ENCODE data around the gene UCN2. TPM values are rescaled to one million over a fixed set of nuclear protein-coding genes. Genes with fewer than 3 reads are reported as not detected.

Gene UCN2
- total RNA-seq, 2 experiments from 2014 or later = not detected

DNA sequence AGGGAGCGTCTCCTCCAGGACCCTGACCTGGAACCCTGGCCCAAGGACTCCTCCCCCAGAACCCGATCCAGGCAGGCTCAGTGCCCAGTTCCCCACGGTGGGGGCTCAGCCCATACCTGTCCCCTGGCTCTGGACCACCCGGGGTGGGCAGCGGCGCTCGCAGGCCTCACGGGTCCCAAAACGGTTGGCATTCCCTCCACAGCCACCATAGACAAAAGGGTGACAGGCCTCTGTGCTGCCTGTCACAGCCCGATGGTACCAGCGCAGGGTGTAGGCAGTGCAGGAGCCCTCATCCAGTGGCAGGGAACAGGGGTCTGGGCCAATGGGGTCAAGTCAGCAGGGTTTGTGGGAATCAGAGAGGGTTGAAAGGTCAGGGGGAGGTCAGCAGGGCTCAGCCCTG lies 1.1 kb upstream of the UCN2 start:
- Mint-ChIP-seq H3K27me3 (no peaks in the 10 kb centered on the region), H3K9me3 (ENCODE audit: low read depth) (no peaks in the 10 kb centered on the region), H3K27ac (no peak overlapping the region), H3K4me1 (peaks cover 43% of the 10 kb centered on the region), H3K4me3 (no peak overlapping the region), H3K36me3 (no peaks in the 10 kb centered on the region)
- ATAC-seq (no peak), DNase-seq (no peak)
- CTCF ChIA-PET = no interaction called here

DNA sequence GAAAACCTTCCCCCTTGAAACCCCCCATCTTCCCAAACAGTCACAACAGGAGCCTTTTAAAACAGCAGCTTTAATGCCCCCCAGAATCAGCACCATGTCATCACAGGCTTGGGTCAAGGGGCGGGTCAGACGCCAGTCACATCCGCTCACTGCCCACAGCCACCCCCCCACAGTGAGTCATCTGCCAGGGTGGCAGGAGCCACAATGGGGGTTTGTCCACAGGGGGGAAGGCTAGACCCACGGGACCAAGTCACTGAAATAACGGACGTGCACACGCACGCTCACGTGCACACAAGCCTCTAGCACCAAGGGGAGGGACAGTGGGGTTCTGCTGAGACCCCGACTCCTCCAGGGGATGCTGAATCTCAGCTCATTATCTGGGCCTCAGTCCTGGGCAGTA lies 441 bp upstream of the UCN2 start:
- H3K9me3 Mint-ChIP-seq (ENCODE audit: low read depth) = no peaks in the 10 kb centered on the region
- peak; percentile 78 for DNase-seq
- H3K4me1 Mint-ChIP-seq = peaks cover 46% of the 10 kb centered on the region
- H3K4me3 Mint-ChIP-seq = no peak overlapping the region
- H3K27ac Mint-ChIP-seq = peak overlapping the region; percentile 54
- CTCF ChIA-PET = interaction anchor here (0.6 to 1.4 kb wide), 3 partner anchors 128 to 289 kb away, joined by 3 to 6 read pairs (median 4); no protein-coding TSS in a partner anchor
- no peaks in the 10 kb centered on the region for H3K27me3 Mint-ChIP-seq
- no peaks in the 10 kb centered on the region for H3K36me3 Mint-ChIP-seq
- ATAC-seq = peak; percentile 55

DNA sequence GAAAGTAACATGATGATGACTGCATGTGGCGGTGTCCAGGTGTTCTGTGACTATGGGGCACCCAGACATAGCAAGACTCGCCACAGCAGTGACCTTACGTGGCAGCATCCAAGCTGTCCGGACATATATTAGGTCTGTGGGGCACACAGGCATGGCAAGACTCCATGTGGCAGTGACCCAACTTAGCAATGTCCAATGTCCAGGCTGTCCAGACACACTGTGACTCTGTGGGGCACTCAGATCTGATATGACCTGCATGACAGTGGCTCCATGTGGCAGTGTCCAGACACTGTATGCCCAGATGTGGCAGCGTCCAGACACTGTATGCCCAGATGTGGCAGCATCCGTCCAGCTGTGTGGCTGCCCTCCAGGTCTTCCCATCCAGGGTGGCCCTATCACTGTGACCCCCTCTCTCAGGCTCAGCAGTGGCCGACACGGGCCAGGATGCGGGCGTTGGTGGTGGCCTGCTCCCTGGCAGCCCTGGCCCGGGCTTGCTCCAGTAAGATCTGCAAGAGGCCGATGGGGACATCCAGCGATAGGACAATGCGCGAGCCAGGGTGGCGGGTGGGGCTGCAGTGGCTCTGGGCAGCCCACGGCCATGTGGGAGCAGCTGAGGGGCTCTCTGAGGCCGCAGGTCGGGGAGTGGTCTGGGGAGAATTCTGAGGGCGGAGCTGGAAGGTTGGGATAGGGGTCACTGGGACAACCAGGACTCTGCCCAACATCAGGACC lies 1.1 kb downstream of the UCN2 start:
- DNase-seq (no peak), ATAC-seq (no peak)
- peaks cover 57% of the 10 kb centered on the region for H3K4me1 Mint-ChIP-seq
- H3K36me3 Mint-ChIP-seq = no peaks in the 10 kb centered on the region
- H3K27ac Mint-ChIP-seq = no peak overlapping the region
- CTCF ChIA-PET = interaction anchor here (2.5 kb wide), 1 partner anchor 14 kb away, joined by 7 read pairs; no protein-coding TSS in a partner anchor
- no peaks in the 10 kb centered on the region for H3K9me3 Mint-ChIP-seq (ENCODE audit: low read depth)
- no peak overlapping the region for H3K4me3 Mint-ChIP-seq
- no peaks in the 10 kb centered on the region for H3K27me3 Mint-ChIP-seq

DNA sequence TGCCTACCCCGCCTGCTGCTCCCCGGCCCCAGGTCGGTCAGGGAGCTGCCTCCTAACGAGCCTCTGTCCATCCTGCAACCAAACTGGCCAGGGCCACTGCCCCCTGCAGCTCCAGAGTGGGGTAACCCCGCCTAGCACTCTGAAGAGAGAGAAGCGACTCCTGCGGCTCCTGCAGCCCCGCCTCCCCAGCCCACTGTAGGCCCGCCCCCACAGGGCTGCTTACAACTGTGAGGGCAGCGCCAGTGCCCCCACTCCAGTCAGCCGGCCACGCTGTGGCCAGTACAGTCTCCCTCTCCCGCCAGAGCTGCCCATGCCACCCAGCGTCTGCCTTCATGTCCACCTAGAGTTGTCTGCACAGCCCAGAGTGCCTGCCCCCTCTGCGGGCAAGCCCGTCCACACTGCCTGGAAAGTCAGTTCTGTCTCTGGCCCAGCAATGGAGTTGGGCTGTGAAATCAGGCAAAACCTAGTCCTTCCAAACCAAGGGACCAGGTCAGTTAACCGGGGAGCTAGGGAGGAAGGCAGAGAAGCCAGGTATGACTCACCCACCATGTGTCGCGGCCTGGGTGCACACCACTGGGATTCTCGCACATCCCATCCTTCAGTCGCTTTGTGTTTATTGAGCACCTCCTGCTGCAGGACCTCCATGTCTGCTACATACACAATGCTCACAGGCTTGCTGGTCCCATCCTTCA lies 2.4 kb downstream of the UCN2 start:
- peaks cover 57% of the 10 kb centered on the region for H3K4me1 Mint-ChIP-seq
- no peak for ATAC-seq
- CTCF ChIA-PET = interaction anchor here (0.8 to 7.0 kb wide), 4 partner anchors 12 to 161 kb away, joined by 3 to 64 read pairs (median 20); no protein-coding TSS in a partner anchor
- H3K27ac Mint-ChIP-seq = no peak overlapping the region
- no peaks in the 10 kb centered on the region for H3K9me3 Mint-ChIP-seq (ENCODE audit: low read depth)
- H3K4me3 Mint-ChIP-seq = peak overlapping the region; percentile 44
- no peaks in the 10 kb centered on the region for H3K27me3 Mint-ChIP-seq
- H3K36me3 Mint-ChIP-seq = peaks cover 3% of the 10 kb centered on the region
- peak; percentile 68 for DNase-seq

DNA sequence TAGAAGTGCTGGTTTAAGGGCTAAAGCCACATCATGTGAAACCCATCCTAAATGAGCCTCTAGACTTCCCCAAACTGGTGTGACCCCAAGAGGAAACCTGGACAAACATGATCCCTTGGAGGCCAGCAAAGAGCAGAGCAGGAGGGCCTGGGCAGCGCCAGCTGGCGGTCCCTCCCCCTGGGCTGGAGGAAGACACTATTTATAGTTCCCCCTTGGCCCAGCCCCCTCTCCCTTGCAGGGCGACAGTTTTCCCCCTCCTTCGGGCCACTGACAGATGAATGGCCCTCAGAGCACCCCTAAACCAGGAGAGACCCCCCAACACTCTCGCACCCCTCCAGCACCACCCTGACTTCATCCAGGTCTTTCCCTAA lies 2.9 kb downstream of the UCN2 start:
- no peak for DNase-seq
- H3K27me3 Mint-ChIP-seq = no peaks in the 10 kb centered on the region
- no peak overlapping the region for H3K27ac Mint-ChIP-seq
- H3K4me1 Mint-ChIP-seq = peaks cover 56% of the 10 kb centered on the region
- H3K9me3 Mint-ChIP-seq (ENCODE audit: low read depth) = no peaks in the 10 kb centered on the region
- H3K36me3 Mint-ChIP-seq = peaks cover 5% of the 10 kb centered on the region
- CTCF ChIA-PET = interaction anchor here (4.3 to 7.0 kb wide), 2 partner anchors 124 to 160 kb away, joined by 32 to 64 read pairs; no protein-coding TSS in a partner anchor
- no peak for ATAC-seq
- H3K4me3 Mint-ChIP-seq = peak overlapping the region; percentile 44

DNA sequence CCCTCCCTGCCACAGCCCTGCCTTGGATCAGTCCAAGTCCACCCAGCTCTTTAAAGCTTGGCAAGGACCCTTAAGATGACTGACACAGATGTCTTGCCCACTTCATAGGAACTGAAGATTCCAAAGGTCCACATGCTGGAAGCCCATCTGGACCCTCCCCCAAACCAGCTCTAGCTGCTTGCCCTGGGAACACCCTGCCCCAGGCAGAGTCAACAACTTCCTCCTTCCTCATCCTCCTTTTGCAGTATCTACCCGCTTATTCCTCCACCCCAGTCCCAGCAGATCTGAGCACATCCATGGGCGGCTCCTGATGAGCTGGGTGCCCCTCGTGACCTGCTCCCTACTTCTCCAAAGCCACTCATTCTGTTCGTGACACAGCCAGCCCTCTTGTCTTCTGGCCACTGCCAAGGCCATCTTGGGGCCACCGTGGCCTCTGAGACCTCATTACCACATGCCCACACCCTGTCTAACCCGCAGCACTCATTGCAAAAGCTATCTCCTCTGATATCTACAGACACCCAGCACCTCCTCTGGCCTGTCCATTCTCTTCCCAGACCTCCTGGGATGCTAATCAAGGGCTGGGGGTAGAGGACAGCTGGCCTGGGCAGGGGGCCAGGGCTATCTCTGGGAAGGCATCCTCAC lies 5.0 kb downstream of the UCN2 start:
- H3K4me3 Mint-ChIP-seq = no peak overlapping the region
- ATAC-seq = no peak
- H3K27ac Mint-ChIP-seq = peak overlapping the region; percentile 78
- CTCF ChIA-PET = interaction anchor here (0.7 to 7.0 kb wide), 16 partner anchors 9 to 304 kb away, joined by 3 to 64 read pairs (median 5); partner anchors contain the start of genes ATRIP and SLC26A6
- H3K36me3 Mint-ChIP-seq = peaks cover 12% of the 10 kb centered on the region
- no peaks in the 10 kb centered on the region for H3K9me3 Mint-ChIP-seq (ENCODE audit: low read depth)
- DNase-seq = no peak
- H3K27me3 Mint-ChIP-seq = no peaks in the 10 kb centered on the region
- H3K4me1 Mint-ChIP-seq = peaks cover 54% of the 10 kb centered on the region

DNA sequence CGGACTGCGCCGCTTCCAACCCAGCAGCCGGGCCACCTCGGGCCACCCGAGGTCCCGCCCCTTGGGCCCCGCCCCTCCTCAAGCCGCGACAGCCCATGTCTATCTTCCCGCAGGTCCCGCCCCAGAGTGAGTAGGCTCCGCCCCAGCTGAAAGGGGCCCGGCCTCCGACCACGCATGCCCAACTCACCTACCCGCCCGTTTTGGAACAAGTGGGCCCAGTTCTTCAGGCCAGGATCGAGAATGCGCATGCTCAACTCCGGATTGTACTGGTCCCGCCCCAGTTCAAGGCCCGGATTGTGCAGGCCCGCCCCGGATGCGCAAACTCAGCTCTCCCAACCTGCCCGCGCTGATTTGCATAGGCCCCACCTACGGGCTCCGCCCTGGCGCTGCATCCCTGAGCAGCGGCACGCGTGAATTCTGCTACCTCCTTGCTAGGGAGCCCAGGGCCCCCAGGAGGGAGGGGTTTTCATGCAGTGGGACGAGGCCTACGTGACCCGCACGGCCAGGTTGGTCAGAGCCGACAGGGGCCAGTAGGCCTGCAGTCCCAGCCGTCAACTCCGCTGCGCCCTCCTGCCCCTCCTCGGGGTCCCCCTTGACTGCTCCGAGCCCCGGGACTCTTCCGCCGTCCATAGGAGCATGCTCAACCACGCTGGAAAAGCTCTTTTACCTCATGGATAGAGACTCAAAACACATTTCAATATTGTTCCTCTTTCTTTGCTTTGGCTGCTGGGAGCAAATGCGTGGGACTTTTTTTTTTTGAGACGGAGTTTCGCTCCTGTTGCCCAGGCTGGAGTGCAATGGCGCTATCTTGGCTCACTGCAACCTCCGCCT lies 6.6 kb downstream of the UCN2 start, which contains the start of gene PFKFB4:
TSS of gene PFKFB4 (minus strand) at position 8 of the 831 bp plus-strand sequence. CDS start 26 bp downstream, outside the sequence.
- no peaks in the 10 kb centered on the region for H3K27me3 Mint-ChIP-seq
- ATAC-seq (peak; percentile 89), DNase-seq (peak; percentile 100)
- H3K27ac Mint-ChIP-seq = peak within 1 kb of the TSS; percentile 86
- peaks cover 47% of the 10 kb centered on the region for H3K4me1 Mint-ChIP-seq
- H3K9me3 Mint-ChIP-seq (ENCODE audit: low read depth) = no peaks in the 10 kb centered on the region
- peak within 1 kb of the TSS; percentile 84 for H3K4me3 Mint-ChIP-seq
- peaks cover 12% of the 10 kb centered on the region for H3K36me3 Mint-ChIP-seq
- CTCF ChIA-PET = interaction anchor here (0.6 to 7.0 kb wide), 19 partner anchors 9 to 286 kb away, joined by 3 to 64 read pairs (median 5); partner anchors contain the start of genes CCDC51, SLC26A6, TMA7 and UQCRC1

DNA sequence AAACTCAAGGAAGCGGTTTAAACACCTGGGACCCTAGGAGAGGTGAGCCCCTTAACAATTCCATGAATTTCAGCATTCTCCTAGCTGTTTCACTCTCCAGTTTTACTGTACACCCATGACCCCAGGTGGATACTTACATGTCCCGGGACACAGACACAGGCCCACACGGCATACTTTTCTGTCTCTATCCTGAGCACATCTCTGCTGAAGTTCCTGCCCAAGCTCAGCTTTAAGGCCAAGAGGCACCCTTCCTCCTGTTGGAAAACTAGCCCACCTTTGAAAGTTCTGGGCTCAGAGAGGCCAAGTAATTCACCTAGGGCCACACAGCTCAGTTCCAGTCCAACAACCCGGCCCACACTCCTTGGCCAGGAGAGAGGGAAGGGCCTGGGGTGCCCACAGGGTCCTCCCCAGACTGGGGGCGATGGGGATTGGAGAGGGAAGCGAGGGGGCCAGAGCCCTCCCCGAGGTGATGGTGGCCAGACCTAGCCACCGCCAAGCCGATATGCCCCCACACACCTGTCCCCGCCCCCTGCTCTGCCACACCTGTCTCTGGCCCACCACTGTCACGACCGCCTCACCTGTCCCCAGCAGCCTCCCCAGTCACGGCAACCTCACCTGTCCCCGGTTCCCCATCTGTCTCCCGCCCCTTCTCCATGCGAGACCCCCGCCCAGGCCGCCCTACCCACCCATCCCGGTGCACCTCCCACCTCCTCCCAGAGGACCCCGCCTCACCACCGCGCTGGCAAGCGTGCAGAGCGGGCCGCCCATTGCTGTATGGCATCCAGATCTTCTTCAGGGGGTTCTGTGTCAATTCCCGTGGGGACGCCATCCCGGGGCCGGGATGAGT lies 7.4 kb downstream of the UCN2 start:
- ATAC-seq (no peak), DNase-seq (no peak)
- peaks cover 45% of the 10 kb centered on the region for H3K4me1 Mint-ChIP-seq
- H3K36me3 Mint-ChIP-seq = peaks cover 12% of the 10 kb centered on the region
- no peaks in the 10 kb centered on the region for H3K27me3 Mint-ChIP-seq
- peak overlapping the region; percentile 84 for H3K4me3 Mint-ChIP-seq
- no peaks in the 10 kb centered on the region for H3K9me3 Mint-ChIP-seq (ENCODE audit: low read depth)
- CTCF ChIA-PET = interaction anchor here (0.6 to 7.0 kb wide), 16 partner anchors 8 to 156 kb away, joined by 3 to 64 read pairs (median 6); partner anchors contain the start of genes CCDC51, SLC26A6 and TMA7
- peak overlapping the region; percentile 86 for H3K27ac Mint-ChIP-seq

DNA sequence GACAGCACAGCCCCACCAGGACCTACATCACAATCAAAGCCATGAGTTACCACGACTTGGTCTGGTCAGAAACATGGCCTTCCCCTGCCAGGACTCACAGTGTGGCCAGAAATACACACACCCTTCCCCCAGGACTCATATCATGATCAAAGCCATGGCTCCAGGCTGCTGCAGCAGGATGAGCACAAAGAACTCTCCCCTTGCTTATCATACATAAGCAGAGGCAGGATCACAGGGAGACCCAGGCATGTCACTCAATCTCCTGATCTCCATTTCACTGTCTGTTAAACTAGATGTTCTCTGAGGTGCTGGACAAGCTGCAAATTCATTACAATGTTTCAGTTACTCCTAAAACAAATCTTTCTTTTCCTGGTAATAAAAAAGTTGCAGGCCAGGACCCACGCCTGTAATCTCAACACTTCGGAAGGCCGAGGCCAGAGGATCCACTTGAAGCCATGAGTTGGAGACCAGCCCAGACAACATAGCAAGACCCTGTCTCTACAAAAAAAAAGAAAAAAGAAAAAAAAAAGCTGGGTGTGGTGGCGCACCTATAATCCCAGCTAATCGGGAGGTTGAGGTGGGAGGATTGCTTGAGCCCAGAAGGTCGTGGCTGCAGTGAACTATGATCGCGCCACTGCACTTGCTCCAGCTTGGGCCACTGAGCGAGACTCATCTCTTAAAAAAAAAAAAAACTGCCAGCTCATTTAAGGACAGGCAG lies 8.2 kb downstream of the UCN2 start:
- H3K9me3 Mint-ChIP-seq (ENCODE audit: low read depth) = no peaks in the 10 kb centered on the region
- ATAC-seq (no peak), DNase-seq (no peak)
- CTCF ChIA-PET = interaction anchor here (1.0 to 7.0 kb wide), 8 partner anchors 11 to 123 kb away, joined by 3 to 64 read pairs (median 6); partner anchors contain the start of genes CCDC51 and TMA7
- peak overlapping the region; percentile 84 for H3K4me3 Mint-ChIP-seq
- H3K36me3 Mint-ChIP-seq = peaks cover 12% of the 10 kb centered on the region
- peaks cover 41% of the 10 kb centered on the region for H3K4me1 Mint-ChIP-seq
- H3K27me3 Mint-ChIP-seq = no peaks in the 10 kb centered on the region
- H3K27ac Mint-ChIP-seq = peak overlapping the region; percentile 23

DNA sequence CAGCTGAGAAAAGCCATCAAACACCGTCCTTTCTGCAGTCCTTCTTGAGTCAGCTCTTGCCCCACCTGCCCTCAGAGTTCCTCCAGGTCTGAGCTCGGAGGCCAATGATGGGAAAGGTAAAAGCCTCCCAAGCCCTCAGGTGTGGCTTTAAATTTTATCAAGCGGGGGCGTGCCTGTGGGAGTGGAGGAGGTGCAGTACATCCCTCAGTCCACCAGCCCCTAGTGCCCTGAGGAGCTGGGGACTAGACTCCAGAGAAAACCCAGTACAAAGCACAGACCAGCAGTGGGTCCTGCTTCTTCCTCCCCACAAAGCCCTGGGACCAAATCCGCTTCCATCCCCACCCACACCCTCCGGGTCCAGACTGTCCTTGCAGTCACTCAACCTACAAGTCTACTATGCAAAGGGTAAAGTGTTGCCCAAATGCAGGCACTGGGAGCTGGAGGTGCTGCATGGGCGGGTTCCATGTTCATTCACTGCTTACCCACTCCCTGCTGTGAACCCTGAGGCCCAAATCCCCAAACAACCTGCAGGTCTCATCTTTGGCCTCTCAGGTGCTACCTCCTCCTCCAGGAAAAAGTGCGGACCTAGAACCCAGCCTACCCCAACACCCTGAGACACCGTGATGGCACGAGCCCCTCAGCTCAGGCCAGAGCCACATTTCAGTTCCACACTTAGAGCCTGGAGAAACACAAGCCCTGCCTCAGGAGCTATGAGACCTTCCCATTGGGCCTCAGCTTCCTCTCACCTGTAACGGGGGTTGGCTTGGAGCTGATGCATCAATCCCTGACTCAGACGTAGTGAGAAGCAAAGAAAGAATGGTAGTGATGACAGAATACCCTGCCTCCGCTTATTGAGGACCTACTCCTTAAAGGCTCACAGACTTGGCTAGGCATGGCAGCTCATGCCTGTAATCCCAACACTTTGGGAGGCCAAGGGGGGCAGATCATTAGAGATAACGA lies 9.4 kb downstream of the UCN2 start:
- ATAC-seq = no peak
- no peak for DNase-seq
- peaks cover 13% of the 10 kb centered on the region for H3K36me3 Mint-ChIP-seq
- CTCF ChIA-PET = interaction anchor here (1.2 to 2.7 kb wide), 4 partner anchors 46 to 153 kb away, joined by 3 to 9 read pairs (median 9); no protein-coding TSS in a partner anchor
- no peak overlapping the region for H3K27ac Mint-ChIP-seq
- H3K9me3 Mint-ChIP-seq (ENCODE audit: low read depth) = no peaks in the 10 kb centered on the region
- peaks cover 32% of the 10 kb centered on the region for H3K4me1 Mint-ChIP-seq
- H3K27me3 Mint-ChIP-seq = no peaks in the 10 kb centered on the region
- H3K4me3 Mint-ChIP-seq = no peak overlapping the region

All from activated CD8-positive, alpha-beta memory T cell treated with anti-CD3 and anti-CD28 coated beads, Interleukin-2, amount 10 ng/mL, durations not matched to agents 7 days and 5 days (primary cell).